HepG2 (cell line): ENCODE results near the gene IRF7. TPM values are rescaled to one million over a fixed set of nuclear protein-coding genes. Genes with fewer than 3 reads are reported as not detected.

Source experiments
- ETV5 ChIP-seq: IDR thresholded peaks from 2 replicates; pipeline ENCODE4 v1.6.1; 2018; ENCODE audit warnings: missing biosample characterization, missing genetic modification reagents, inconsistent platforms, borderline replicate concordance
- FOXM1 ChIP-seq: sonication (generic); formaldehyde crosslinking; IDR thresholded peaks from 2 replicates; pipeline ENCODE4 v1.5.0; 2020; ENCODE audit warnings: missing genetic modification reagents
- MTERF4 ChIP-seq: sonication (generic); formaldehyde crosslinking; IDR thresholded peaks from 2 replicates; pipeline ENCODE4 v1.8.0; 2023; ENCODE audit warnings: mild to moderate bottlenecking, missing genetic modification reagents
- POLR2AphosphoS5 ChIP-seq: IDR thresholded peaks from 2 replicates; pipeline ENCODE4 v1.6.1; 2012; ENCODE audit warnings: low read depth, low read length
- RFX1 ChIP-seq: fragments of 450-650 bp; IDR thresholded peaks from 2 replicates; pipeline ENCODE4 v1.6.1; 2017
- RNF2 ChIP-seq: fragments of 450-650 bp; conservative IDR thresholded peaks from 2 replicates; pipeline ENCODE4 v1.6.1; 2016; ENCODE audit warnings: low read depth
- SP2 ChIP-seq: sonication (generic); formaldehyde crosslinking; IDR thresholded peaks from 2 replicates; pipeline ENCODE4 v1.5.1; 2020; ENCODE audit warnings: mild to moderate bottlenecking, missing genetic modification reagents
- ZKSCAN8 ChIP-seq: IDR thresholded peaks from 2 replicates; pipeline ENCODE4 v1.6.1; 2016; ENCODE audit warnings: borderline replicate concordance, missing genetic modification reagents, missing compliant biosample characterization
- ZNF264 ChIP-seq: sonication (generic); formaldehyde crosslinking; IDR thresholded peaks from 2 replicates; pipeline ENCODE4 v1.4.0; 2020; ENCODE audit warnings: missing genetic modification reagents
- ZNF280D ChIP-seq: sonication (generic); formaldehyde crosslinking; IDR thresholded peaks from 2 replicates; pipeline ENCODE4 v1.5.1; 2020; ENCODE audit warnings: mild to moderate bottlenecking, missing genetic modification reagents
- ZNF331 ChIP-seq: sonication (generic); formaldehyde crosslinking; IDR thresholded peaks from 2 replicates; pipeline ENCODE4 v1.4.0; 2020; ENCODE audit warnings: missing genetic modification reagents
- ZNF441 ChIP-seq: sonication (generic); formaldehyde crosslinking; IDR thresholded peaks from 2 replicates; pipeline ENCODE4 v1.7.0; 2021; ENCODE audit warnings: missing genetic modification reagents, borderline replicate concordance
- ZNF484 ChIP-seq: sonication (generic); formaldehyde crosslinking; IDR thresholded peaks from 2 replicates; pipeline ENCODE4 v1.5.1; 2020; ENCODE audit warnings: mild to moderate bottlenecking, low read depth, missing genetic modification reagents, borderline replicate concordance
- ZNF512 ChIP-seq: sonication (generic); formaldehyde crosslinking; IDR thresholded peaks from 2 replicates; pipeline ENCODE4 v1.4.0; 2020; ENCODE audit warnings: mild to moderate bottlenecking, missing genetic modification reagents
- ZNF619 ChIP-seq: sonication (generic); formaldehyde crosslinking; IDR thresholded peaks from 2 replicates; pipeline ENCODE4 v1.4.0; 2020; ENCODE audit warnings: mild to moderate bottlenecking, missing genetic modification reagents
- ZNF788 ChIP-seq: sonication (generic); formaldehyde crosslinking; IDR thresholded peaks from 2 replicates; pipeline ENCODE4 v1.5.0; 2020; ENCODE audit warnings: mild to moderate bottlenecking, missing genetic modification reagents, borderline replicate concordance
- ZSCAN22 ChIP-seq: sonication (generic); formaldehyde crosslinking; IDR thresholded peaks from 2 replicates; pipeline ENCODE4 v1.4.0; 2020; ENCODE audit warnings: mild to moderate bottlenecking, missing genetic modification reagents
- polyA plus RNA-seq, 8 experiments: library from polyadenylated mRNA; depleted of rRNA in 3 of 8; stranded (reverse) in 7 of 8; unstranded in 1 of 8; fragments of >200 nt; fragmentation: Illumina TruSeq in 4 of 8; extraction: Trizol in 4 of 8; gene quantifications; 2 replicates each; pipeline versions ENCODE4 v1.2.1 to v1.2.3, GENCODE V29; 2011 to 2016; ENCODE audit warnings: low read depth in 4 of 8, missing spikeins in 1 of 8, mixed read lengths in 1 of 8; ENCODE audit not compliant: insufficient read depth in 1 of 8
- total RNA-seq, 5 experiments: library from RNA; depleted of rRNA; stranded (reverse); fragments of >200 nt; fragmentation: Illumina TruSeq; extraction: Trizol; gene quantifications; 2 replicates each; pipeline ENCODE4 v1.2.3, GENCODE V29; 2016; ENCODE audit warnings: low read depth in 1 of 5
- TF ChIP-seq, protein P1 (sequence below): sonication (generic); formaldehyde crosslinking; IDR thresholded peaks from 2 replicates; pipeline ENCODE4; 2020; ENCODE audit warnings: missing genetic modification reagents, mild to moderate bottlenecking, borderline replicate concordance
- TF ChIP-seq, protein P2 (sequence below): IDR thresholded peaks from 2 replicates; pipeline ENCODE4 v1.6.1; 2016

IRF7 gene
- total and polyA plus RNA-seq, 2 of the 13 experiments (the other 11 are each of a cell fraction or from before 2014, with no cell fraction given), result not detected

- no peak for TF ChIP-seq ZNF512 (CRISPR knock-in tag)
- TF ChIP-seq ZNF280D, result no peak
- TF ChIP-seq ZNF788 (CRISPR knock-in tag), result no peak; the same call in 1 of the 2 replicates
- TF ChIP-seq ZNF264 (CRISPR knock-in tag), result 0 out of 2 replicates have a peak, but pooled peaks have one; percentile 51
- TF ChIP-seq ZNF484 (CRISPR knock-in tag), result 0 out of 2 replicates have a peak, but pooled peaks have one; percentile 45
- peak; percentile 61 for TF ChIP-seq SP2 (CRISPR knock-in tag)
- TF ChIP-seq RFX1, result no peak
- TF ChIP-seq MTERF4 (CRISPR knock-in tag), result no peak
- TF ChIP-seq RNF2, result no peak
- peak; percentile 79 for TF ChIP-seq POLR2AphosphoS5
- TF ChIP-seq ETV5 (CRISPR knock-in tag), result peak; percentile 53
- no peak for TF ChIP-seq ZNF619 (CRISPR knock-in tag)
- TF ChIP-seq, protein P1, sequence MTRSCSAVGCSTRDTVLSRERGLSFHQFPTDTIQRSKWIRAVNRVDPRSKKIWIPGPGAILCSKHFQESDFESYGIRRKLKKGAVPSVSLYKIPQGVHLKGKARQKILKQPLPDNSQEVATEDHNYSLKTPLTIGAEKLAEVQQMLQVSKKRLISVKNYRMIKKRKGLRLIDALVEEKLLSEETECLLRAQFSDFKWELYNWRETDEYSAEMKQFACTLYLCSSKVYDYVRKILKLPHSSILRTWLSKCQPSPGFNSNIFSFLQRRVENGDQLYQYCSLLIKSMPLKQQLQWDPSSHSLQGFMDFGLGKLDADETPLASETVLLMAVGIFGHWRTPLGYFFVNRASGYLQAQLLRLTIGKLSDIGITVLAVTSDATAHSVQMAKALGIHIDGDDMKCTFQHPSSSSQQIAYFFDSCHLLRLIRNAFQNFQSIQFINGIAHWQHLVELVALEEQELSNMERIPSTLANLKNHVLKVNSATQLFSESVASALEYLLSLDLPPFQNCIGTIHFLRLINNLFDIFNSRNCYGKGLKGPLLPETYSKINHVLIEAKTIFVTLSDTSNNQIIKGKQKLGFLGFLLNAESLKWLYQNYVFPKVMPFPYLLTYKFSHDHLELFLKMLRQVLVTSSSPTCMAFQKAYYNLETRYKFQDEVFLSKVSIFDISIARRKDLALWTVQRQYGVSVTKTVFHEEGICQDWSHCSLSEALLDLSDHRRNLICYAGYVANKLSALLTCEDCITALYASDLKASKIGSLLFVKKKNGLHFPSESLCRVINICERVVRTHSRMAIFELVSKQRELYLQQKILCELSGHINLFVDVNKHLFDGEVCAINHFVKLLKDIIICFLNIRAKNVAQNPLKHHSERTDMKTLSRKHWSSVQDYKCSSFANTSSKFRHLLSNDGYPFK, result no peak
- TF ChIP-seq ZNF441 (CRISPR knock-in tag), result peak; percentile 75; the same call in 1 of the 2 replicates
- TF ChIP-seq ZNF331 (CRISPR knock-in tag), result 0 out of 2 replicates have a peak, but pooled peaks have one; percentile 28
- no peak for TF ChIP-seq FOXM1 (CRISPR knock-in tag)
- TF ChIP-seq, protein P2, sequence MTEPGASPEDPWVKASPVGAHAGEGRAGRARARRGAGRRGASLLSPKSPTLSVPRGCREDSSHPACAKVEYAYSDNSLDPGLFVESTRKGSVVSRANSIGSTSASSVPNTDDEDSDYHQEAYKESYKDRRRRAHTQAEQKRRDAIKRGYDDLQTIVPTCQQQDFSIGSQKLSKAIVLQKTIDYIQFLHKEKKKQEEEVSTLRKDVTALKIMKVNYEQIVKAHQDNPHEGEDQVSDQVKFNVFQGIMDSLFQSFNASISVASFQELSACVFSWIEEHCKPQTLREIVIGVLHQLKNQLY, result no peak
- no peak for TF ChIP-seq ZSCAN22 (CRISPR knock-in tag)
- TF ChIP-seq ZKSCAN8 (CRISPR knock-in tag), result peak; percentile 63; the same call in 1 of the 2 replicates
Observed at GRCh38 chr11:575996-576768, 39.6 kb downstream of the IRF7 start, which contains the start of gene PHRF1 (continued).
